NOMO-1 (cell line): ENCODE results near the gene PURB.
A peak's percentile ranks its signal among the peaks of the same experiment; 100 is the strongest.
"Not testable (repeated sequence)": the region's sequence is repeated elsewhere in the genome, so short reads cannot be mapped to it uniquely, and the experiment has no call there.

Experiments
- DNase-seq, 2 experiments: peaks; one replicate each; lab custom pipeline; 2025; ENCODE audit not compliant: unreplicated experiment in 2 of 2; lab: John Stamatoyannopoulos, UW

PURB gene

GRCh38 chr7:44858161-44858560, 27.2 kb downstream of the PURB start:
- DNase-seq = no peak

- no peak for DNase-seq
Observed at GRCh38 chr7:44854644-44855364, 30.5 kb downstream of the PURB start.

GRCh38 chr7:44853391-44853790, 31.9 kb downstream of the PURB start:
- no peak for DNase-seq

GRCh38 chr7:44852590-44852989, 32.7 kb downstream of the PURB start:
- no peak for DNase-seq

- peak in 1 of 2 experiments; percentile 24 for DNase-seq
Observed at GRCh38 chr7:44849885-44850544, 35.3 kb downstream of the PURB start.

GRCh38 chr7:44849259-44849884, 36.0 kb downstream of the PURB start:
- DNase-seq = no peak

GRCh38 chr7:44847920-44848634, 37.3 kb downstream of the PURB start, which contains the start of gene H2AZ2:
Gene H2AZ2 (minus strand): TSS chr7:44848087. CDS start chr7:44847971, 116 bp downstream.
- DNase-seq = peak; percentile 99

- peak; percentile 86 to 89 for DNase-seq
Observed at GRCh38 chr7:44847509-44847919, 37.8 kb downstream of the PURB start.

GRCh38 chr7:44846816-44847508, 38.4 kb downstream of the PURB start:
- DNase-seq = no peak

- DNase-seq = not testable (repeated sequence)
Observed at GRCh38 chr7:44846390-44846789, 38.9 kb downstream of the PURB start.

- peak; percentile 16 to 39 for DNase-seq
Observed at GRCh38 chr7:44845451-44845850, 39.9 kb downstream of the PURB start.

GRCh38 chr7:44843440-44843839, 41.9 kb downstream of the PURB start:
- not testable (repeated sequence) for DNase-seq

GRCh38 chr7:44842675-44843074, 42.7 kb downstream of the PURB start:
- DNase-seq = not testable (repeated sequence)

- no peak for DNase-seq
Observed at GRCh38 chr7:44838751-44839150, 46.6 kb downstream of the PURB start.

GRCh38 chr7:44827567-44827966, 57.8 kb downstream of the PURB start:
- no peak for DNase-seq
